22Rv1 (cell line): ENCODE measurements around the gene RPTOR.

ENCODE experiments used
- H3K27ac ChIP-seq: fragments of 450-650 bp; 2 replicates; pipeline ENCODE4 v1.5.1; 2017
- ZFX ChIP-seq: fragments of 450-650 bp; IDR thresholded peaks from 2 replicates; pipeline ENCODE4 v1.6.1; 2017; ENCODE audit warnings: antibody characterized with exemption, borderline replicate concordance
- TF ChIP-seq, protein P1 (sequence below): fragments of 450-650 bp; IDR thresholded peaks from 2 replicates; pipeline ENCODE4 v1.5.1; 2017; ENCODE audit warnings: mild to moderate bottlenecking

Gene RPTOR

DNA sequence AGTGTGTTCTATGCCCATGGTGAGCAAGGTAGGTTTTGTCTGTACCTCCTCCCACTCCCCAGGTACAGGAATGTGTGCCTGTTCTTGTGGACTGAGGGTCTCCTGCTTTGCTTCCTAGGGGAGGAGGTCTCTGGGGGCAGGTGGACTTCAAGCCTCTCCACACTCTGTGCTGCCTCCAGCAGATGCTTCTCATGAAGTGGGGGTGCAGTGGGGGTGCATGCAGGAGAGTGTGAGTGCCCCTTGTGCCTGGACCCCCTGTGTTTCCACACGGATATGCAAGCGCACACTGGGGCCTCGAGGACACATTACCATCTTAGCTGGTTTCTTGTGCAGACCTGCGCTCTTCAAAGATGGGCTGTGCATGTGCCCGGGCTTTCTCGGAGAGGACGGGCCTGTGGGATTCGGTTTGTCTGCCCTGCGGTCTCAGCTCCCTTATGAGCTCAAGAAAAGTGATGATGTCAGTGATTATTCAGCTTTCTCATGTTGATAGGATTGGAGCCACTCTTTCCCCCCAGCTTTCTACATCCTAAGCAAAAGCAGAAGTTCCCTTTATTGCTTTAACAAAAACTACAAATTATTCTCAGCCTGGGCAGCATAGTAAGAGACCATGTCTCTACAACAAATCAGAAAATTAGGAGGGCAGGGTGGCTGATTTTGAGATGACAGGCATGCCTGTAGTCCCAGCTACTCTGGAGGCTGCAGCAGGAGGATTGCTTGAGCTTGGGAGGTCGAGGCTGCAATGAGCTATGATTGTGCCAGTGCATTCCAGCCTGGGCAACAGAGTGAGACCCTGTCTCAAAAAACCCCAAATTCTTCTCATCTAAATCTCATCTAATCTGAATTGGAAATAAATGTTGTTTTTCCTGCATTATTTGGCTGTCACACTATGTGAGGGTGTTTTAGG, 86.8 kb downstream of the RPTOR start:
- H3K27ac ChIP-seq: no peak overlapping the region
- TF ChIP-seq, protein P1, sequence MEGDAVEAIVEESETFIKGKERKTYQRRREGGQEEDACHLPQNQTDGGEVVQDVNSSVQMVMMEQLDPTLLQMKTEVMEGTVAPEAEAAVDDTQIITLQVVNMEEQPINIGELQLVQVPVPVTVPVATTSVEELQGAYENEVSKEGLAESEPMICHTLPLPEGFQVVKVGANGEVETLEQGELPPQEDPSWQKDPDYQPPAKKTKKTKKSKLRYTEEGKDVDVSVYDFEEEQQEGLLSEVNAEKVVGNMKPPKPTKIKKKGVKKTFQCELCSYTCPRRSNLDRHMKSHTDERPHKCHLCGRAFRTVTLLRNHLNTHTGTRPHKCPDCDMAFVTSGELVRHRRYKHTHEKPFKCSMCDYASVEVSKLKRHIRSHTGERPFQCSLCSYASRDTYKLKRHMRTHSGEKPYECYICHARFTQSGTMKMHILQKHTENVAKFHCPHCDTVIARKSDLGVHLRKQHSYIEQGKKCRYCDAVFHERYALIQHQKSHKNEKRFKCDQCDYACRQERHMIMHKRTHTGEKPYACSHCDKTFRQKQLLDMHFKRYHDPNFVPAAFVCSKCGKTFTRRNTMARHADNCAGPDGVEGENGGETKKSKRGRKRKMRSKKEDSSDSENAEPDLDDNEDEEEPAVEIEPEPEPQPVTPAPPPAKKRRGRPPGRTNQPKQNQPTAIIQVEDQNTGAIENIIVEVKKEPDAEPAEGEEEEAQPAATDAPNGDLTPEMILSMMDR: no peak
- no peak for TF ChIP-seq ZFX

DNA sequence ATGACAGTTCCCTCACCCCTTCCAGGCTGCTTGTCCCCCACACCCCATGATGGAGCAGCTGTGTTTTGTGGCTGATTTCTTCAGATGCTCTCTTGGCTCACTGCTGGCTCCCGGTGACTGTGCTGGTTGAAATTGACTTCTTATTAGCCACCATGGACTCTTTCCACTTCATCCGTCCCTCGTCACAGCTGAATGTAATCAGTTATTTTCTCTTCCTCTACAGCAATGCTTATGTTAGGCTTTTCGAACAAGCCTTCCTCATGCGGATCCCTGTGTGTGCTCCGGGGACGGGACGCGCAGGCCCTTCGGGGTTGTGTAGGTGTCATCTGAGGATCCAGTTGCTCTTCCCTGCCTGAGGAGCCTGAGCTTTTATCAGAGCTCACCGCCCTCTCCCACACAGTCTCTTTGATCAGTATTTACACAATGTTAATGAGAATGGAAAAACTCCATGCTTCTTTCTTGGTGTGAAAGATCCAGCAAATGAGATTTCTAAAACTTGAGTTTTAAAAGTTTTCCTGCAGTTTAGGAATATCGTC, 87.5 kb downstream of the RPTOR start:
- TF ChIP-seq, protein P1: no peak
- no peak for TF ChIP-seq ZFX
- H3K27ac ChIP-seq: no peak overlapping the region

DNA sequence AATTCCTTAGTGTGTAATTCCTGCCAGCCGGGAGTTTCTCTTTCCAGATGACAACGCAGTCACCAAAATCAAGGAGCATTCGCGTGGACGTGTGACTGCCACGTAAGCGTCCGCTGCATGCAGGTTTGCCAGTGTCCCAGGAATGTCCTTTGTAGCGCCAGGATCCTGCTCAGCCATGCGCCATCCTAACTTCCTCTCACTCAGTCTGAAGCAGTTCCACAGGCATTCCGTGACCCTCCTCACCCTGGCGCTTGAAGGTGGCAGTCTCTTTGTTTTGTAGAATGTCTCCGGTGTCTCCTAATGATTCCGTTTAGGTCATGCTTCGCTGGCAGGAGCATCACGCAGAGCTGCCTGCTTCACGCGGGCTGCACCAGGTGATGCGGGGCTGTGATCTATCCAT, 88.6 kb downstream of the RPTOR start:
- TF ChIP-seq, protein P1: no peak
- TF ChIP-seq ZFX: no peak
- H3K27ac ChIP-seq: no peak overlapping the region

DNA sequence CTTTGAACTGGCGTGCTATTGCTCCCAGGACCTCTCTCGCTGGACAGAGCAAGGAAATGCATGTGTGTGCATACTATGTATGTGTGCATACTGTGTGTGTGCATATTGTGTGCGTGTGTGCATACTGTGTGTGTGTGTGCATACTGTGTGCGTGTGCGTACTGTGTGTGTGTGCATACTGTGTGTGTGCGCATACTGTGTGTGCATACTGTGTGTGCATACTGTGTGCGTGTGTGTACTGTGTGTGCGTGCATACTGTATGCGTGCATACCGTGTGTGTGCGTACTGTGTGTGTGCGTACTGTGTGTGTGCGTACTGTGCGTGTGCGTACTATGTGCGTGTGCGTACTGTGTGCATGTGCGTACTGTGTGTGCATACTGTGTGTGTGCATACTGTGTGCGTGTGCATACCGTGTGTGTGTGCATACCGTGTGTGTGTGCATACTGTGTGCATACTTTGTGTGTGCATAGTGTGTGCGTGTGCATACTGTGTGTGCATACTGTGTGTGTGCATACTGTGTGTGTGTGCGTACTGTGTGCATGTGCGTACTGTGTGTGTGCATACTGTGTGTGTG, 89.4 kb downstream of the RPTOR start:
- TF ChIP-seq ZFX: no peak
- TF ChIP-seq, protein P1: no peak

DNA sequence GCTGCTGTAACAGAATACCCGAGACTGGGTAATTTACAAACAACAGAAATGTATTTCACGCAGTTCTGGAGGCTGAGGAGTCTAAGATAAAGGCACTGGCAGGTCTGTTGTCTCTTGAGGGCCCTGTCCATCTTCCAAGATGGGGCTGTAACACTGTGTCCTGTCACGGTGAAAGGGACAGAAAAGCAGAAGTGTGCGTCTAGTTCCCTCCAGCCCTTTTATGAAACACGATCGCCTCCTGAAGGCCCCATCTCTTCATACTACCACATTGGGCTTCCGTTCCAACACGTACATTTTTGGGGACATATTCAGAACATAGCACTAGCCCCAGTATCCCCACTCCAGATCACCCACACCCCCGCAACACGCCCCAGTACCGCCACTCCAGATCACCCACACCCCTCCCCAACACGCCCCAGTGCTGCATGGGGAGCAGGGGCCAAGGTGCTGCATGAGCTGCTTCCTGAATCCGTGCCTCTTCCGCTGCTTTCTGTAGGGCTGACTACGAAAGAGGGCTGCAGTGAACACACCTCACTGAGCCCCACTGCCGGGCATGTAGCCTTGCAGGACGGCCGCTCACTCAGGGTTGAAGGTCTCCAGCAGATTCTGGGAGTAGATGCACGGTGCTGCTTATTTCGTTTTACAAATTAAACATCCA, 91.9 kb downstream of the RPTOR start:
- H3K27ac ChIP-seq: no peak overlapping the region
- no peak for TF ChIP-seq ZFX
- TF ChIP-seq, protein P1: no peak

More for the DNA sequence above, 89.4 kb downstream of the RPTOR start:
- no peak overlapping the region for H3K27ac ChIP-seq

DNA sequence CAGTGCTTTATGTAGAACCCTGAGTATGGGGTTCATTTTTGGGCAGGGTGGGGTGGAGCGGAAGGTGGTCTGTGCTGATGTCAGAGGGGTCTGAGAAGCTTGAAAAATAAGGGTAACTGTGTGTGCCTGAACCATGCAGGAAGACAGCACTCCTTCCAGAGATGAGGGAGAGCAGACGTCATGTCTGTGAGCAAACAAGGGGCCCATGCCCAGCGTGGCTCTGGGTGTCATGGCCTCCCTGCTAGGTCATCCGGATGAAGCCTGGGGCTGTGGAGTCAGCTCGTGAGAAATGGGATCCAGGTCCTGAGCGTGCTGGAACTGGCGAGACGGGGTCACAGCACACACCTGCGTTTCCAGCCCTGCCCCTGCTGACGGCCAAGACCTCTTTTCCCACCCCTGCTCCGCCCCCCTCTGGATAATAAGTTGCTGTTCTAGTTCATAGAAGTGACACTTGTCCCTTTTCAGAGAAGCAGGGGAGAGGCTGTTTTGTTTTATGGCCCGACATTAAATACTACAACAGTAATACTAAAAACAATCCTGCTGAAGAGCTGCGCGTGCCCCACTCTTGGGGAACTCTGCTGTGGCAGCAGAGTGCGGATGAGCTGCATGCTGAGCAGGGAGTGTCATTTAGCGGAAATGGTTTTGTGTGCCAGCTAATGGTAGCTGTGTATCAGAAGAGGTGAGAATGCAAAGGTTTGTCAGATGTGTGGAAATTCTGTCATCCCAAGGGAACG, 92.6 kb downstream of the RPTOR start:
- TF ChIP-seq ZFX: no peak
- TF ChIP-seq, protein P1: no peak
- H3K27ac ChIP-seq: no peak overlapping the region
